ENCODE measurements around the gene RASSF5. TPM values are rescaled to one million over a fixed set of nuclear protein-coding genes. Genes with fewer than 3 reads are reported as not detected.
A peak's percentile ranks its signal among the peaks of the same experiment; 100 is the strongest.

Gene RASSF5
- total RNA-seq, 1 donor from 2014 or later = 1.2 TPM

DNA sequence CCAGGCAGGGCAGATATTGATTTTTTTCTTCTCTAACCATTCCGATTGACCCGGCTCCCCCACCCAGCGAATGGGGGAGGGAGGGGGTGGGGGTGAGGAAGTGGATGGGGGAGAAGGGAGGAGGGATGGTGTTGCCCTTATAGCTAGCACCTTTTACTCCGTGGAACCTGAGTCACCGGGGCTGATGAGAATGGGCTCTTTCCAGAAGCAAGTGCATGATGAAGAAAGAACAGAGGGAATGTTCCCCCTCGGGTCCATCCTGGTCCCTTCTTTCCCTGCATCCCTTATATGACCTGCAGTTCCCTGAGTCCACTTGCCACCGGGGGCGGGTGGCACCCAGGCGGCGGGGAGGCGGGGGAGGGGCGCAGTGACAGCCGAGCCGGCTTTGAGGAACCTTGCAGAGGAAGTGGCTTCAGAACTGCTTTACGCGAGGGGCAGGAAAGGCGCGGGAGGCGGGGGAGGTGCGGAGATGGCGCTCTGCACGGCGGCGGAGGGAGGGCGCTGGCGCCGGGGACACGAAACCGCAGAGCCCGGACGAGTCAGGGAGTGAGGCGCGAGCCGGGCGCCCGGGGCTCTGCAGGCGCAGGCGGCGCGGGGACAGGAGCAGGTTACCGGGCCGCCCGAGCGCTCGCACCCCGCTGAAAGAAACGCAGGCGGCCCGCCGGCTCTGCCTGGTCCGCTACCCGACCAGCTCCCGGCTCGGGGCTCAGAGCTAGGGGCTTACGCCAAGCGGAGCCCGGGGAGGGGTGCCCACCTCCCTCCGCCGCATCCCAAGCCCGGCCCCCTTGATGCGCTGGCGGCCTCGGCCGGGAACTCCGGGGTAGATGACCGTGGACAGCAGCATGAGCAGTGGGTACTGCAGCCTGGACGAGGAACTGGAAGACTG lies 49.7 kb downstream of the RASSF5 start:
- Mint-ChIP-seq H3K9me3 (ENCODE audit: unreplicated experiment) (no peaks in the 10 kb centered on the region), H3K27me3 (ENCODE audit: unreplicated experiment) (peaks cover 7% of the 10 kb centered on the region), H3K4me1 (ENCODE audit: unreplicated experiment) (peaks cover 30% of the 10 kb centered on the region), H3K27ac (ENCODE audit: unreplicated experiment) (peak overlapping the region; percentile 48), H3K4me3 (ENCODE audit: unreplicated experiment) (peak overlapping the region; percentile 62), H3K36me3 (ENCODE audit: low read depth, unreplicated experiment) (no peaks in the 10 kb centered on the region)
- peak; percentile 47 for DNase-seq (ENCODE audit: low spot score)
- TF ChIP-seq, protein P1, sequence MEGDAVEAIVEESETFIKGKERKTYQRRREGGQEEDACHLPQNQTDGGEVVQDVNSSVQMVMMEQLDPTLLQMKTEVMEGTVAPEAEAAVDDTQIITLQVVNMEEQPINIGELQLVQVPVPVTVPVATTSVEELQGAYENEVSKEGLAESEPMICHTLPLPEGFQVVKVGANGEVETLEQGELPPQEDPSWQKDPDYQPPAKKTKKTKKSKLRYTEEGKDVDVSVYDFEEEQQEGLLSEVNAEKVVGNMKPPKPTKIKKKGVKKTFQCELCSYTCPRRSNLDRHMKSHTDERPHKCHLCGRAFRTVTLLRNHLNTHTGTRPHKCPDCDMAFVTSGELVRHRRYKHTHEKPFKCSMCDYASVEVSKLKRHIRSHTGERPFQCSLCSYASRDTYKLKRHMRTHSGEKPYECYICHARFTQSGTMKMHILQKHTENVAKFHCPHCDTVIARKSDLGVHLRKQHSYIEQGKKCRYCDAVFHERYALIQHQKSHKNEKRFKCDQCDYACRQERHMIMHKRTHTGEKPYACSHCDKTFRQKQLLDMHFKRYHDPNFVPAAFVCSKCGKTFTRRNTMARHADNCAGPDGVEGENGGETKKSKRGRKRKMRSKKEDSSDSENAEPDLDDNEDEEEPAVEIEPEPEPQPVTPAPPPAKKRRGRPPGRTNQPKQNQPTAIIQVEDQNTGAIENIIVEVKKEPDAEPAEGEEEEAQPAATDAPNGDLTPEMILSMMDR (IDR thresholded peaks at IDR 0.05; ENCODE audit: unreplicated experiment) = no peak

DNA sequence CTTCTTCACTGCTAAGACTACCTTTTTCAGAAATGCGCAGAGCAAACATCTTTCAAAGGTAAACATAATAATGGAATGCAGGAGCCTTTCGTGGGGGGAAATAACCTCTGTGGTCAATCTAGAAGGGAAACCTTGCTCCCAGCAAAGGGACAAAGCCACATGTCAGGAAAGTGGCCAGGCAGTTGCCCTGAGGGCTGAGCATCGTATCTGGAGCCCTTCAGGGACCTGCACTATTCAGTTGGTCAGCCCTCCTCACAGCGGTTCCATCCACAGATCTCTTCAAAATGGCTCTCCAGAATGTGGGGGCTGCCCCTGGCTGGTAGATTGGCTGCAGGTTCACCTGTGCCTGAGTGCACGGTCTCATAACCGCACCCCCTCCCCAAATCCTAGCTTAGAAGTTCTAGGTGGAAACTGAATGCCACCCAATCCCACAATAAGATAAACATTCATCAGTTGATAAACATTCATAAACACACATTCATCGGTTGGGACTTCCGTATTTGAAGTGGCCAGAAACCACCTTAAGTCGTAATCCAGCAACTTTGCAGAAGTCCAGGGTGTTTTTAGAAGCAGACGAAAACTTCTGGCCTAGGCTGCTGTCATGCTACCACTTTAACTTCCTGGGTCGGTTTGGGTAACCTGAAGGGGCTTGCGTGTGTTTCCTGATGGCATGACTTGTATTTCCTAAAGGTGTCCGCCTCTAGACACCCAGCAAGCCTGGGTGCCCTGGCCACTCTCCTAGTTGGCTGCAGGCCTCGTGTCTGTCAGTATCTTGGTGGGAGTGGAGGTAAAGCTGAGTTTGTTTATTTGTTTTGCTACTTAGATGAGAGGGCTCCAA lies 50.5 kb downstream of the RASSF5 start:
- no peaks in the 10 kb centered on the region for H3K9me3 Mint-ChIP-seq (ENCODE audit: unreplicated experiment)
- H3K27me3 Mint-ChIP-seq (ENCODE audit: unreplicated experiment) = peaks cover 7% of the 10 kb centered on the region
- H3K4me1 Mint-ChIP-seq (ENCODE audit: unreplicated experiment) = peaks cover 30% of the 10 kb centered on the region
- peak overlapping the region; percentile 62 for H3K4me3 Mint-ChIP-seq (ENCODE audit: unreplicated experiment)
- no peak for DNase-seq (ENCODE audit: low spot score)
- TF ChIP-seq, protein P1 (IDR thresholded peaks at IDR 0.05; ENCODE audit: unreplicated experiment) = no peak
- H3K36me3 Mint-ChIP-seq (ENCODE audit: low read depth, unreplicated experiment) = no peaks in the 10 kb centered on the region
- H3K27ac Mint-ChIP-seq (ENCODE audit: unreplicated experiment) = peak overlapping the region; percentile 48

DNA sequence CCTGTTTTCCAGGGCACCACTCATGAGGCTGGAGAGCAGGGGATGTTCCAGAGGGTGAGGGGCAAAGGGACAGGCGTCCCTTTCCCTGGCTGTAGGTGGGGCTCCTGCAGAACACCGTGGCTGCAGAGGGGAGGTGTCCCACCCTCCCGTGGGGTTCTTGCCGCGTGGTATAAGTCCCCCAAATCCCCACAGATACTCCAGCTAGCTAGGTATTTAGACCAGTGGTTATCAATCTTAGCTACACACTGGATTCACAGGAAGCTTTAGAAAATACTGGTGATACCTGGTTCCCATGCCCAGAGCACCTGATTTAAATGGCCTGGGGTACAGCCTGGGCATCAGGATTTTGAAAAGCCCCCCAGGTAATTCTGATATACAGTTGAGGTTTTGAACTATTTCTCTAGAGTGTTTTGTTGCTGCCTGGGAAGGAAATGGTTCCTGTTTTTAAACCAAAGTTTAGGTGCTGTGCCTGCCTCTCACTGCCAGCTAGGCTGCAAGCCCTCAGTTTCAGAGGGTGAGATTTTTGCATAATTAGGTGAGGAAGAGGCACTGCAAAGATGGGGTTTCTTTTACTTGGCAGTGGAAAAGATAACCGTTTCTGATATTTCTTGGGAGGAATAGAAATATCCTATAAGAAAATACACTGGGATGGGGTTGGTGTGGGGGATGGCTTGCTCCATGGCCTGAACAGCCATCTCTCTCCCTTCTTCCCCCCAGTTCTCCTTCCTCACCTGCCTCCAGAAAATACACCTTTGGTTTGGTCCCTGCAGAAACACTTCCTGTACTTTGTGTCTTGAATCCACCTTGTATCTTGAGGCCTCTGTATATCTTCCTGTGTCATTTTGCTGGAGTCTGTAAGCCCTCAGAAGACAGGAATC lies 51.7 kb downstream of the RASSF5 start:
- Mint-ChIP-seq H3K27me3 (ENCODE audit: unreplicated experiment) (peaks cover 7% of the 10 kb centered on the region), H3K27ac (ENCODE audit: unreplicated experiment) (peak overlapping the region; percentile 20), H3K9me3 (ENCODE audit: unreplicated experiment) (no peaks in the 10 kb centered on the region), H3K36me3 (ENCODE audit: low read depth, unreplicated experiment) (no peaks in the 10 kb centered on the region), H3K4me3 (ENCODE audit: unreplicated experiment) (no peak overlapping the region), H3K4me1 (ENCODE audit: unreplicated experiment) (peaks cover 25% of the 10 kb centered on the region)
- TF ChIP-seq, protein P1 (IDR thresholded peaks at IDR 0.05; ENCODE audit: unreplicated experiment) = no peak
- DNase-seq (ENCODE audit: low spot score) = no peak

DNA sequence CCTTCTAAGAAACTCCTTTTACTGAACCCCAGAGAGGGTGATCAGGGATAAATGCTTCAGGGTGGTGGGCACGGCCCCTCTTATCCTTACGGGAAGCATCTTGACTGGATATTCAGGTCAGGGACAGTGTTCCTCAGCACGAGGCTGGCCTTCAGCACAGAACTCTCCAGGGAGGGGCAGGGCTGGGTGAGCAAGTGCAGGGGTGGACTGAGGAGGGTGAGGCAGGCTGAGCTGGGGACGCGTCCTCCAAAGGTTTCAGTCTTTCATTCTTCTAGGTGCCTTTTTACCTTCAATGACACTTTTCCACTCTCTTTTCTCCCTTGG lies 52.3 kb downstream of the RASSF5 start:
- TF ChIP-seq, protein P1 (IDR thresholded peaks at IDR 0.05; ENCODE audit: unreplicated experiment) = no peak
- H3K36me3 Mint-ChIP-seq (ENCODE audit: low read depth, unreplicated experiment) = no peaks in the 10 kb centered on the region
- H3K27me3 Mint-ChIP-seq (ENCODE audit: unreplicated experiment) = peaks cover 7% of the 10 kb centered on the region
- H3K9me3 Mint-ChIP-seq (ENCODE audit: unreplicated experiment) = no peaks in the 10 kb centered on the region
- no peak overlapping the region for H3K27ac Mint-ChIP-seq (ENCODE audit: unreplicated experiment)
- DNase-seq (ENCODE audit: low spot score) = no peak
- no peak overlapping the region for H3K4me3 Mint-ChIP-seq (ENCODE audit: unreplicated experiment)
- peaks cover 25% of the 10 kb centered on the region for H3K4me1 Mint-ChIP-seq (ENCODE audit: unreplicated experiment)
